NOMO-1 treated with DMSO at 0.1 percent for 48 hours (cell line): ENCODE results near the gene CA9.

Experiments
- DNase-seq: peaks from one replicate; lab custom pipeline; 2025; ENCODE audit not compliant: unreplicated experiment; lab: John Stamatoyannopoulos, UW

The CA9 gene

DNA sequence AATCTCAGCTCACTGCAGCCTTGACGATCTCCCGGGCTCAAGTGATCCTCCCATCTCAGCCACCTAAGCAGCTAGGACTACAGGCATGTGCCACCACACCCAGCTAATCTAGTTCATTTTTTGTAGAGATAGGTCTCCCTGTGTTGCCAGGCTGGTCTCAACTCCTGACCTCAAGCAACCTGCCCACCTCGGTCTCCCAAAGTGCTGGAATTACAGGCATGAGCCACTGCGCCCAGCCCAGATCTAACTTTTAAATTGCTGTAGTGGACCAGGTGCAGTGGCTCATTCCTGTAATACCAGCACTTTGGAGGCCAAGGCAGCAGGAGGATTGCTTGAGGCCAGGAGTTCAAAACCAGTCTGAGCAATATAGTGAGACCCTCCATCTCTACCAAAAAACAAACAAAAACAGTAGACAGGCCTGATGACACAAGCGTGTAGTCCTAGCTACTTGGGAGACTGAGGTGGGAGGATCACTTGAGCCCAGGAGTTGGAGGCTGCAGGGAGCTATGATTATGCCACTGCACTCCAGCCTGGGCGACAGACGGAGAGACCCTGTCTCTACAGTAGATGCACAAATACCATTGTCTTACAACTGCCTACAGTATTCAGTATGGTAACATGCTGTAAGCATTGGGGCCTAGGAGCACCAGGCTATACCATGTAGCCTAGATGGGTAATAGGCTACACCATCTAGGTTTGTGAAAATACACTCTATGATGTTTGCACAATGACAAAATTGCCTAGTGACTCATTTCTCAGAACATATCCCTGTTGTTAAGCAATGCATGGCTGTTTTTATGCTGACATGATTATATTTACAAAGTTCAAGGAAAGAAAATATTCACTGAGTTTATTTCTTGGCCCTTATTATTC lies 21.5 kb upstream of the CA9 start:
- peak; percentile 91 for DNase-seq

DNA sequence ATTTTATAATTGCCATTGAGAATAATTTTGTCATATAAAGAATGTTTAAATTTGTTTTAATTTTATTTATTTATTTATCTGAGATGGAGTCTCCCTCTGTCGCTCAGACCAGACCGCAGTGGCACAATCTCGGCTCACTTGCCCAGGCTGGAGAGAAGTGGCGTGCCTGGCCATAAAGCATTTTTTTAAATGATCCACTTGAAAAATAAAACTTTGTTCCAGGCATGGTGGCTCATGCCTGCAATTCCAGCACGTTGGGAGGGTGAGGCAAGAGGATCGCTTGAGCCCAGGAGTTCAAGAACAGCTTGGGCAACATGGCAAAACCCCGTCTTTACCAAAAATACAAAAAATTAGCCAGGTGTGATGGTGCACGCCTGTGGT lies 20.9 kb upstream of the CA9 start:
- DNase-seq, result peak; percentile 85

DNA sequence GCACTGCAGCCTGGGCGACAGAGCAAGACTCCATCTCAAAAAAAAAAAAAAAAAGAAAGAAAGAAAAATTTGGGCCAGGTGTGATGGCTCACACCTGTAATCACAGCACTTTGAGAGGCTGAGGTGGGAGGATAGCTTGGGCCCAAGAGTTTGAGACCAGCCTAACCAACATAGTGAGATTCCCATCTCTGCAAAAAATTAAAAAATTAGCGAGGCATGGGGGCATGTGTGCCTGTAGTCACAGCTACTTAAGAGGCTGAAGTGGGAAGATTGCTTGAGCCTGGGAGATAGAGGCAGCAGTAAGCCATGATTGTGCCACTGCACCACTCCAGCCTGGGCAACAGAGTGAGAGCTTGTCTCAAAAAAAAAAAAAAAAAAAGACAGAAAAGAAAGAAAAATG lies 20.1 kb upstream of the CA9 start:
- DNase-seq, result no peak

DNA sequence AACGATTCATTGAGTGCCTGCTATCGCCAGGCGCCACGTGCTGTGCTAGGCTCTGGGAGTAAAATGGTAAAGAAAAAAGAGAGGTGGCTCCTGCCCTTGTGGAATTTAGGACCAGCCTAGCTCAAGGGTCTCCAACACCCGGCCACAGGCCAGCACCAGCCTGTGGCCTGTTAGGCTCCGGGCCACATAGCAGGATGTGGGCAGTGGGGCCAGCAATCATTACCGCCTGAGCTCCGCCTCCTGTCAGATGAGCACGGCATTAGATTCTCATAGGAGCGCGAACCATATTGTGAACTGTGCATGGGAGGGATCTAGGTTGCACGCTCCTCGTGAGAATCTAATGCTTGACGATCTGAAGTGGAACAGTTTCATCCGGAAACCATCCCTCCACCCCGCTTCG lies 17.4 kb upstream of the CA9 start:
- no peak for DNase-seq

DNA sequence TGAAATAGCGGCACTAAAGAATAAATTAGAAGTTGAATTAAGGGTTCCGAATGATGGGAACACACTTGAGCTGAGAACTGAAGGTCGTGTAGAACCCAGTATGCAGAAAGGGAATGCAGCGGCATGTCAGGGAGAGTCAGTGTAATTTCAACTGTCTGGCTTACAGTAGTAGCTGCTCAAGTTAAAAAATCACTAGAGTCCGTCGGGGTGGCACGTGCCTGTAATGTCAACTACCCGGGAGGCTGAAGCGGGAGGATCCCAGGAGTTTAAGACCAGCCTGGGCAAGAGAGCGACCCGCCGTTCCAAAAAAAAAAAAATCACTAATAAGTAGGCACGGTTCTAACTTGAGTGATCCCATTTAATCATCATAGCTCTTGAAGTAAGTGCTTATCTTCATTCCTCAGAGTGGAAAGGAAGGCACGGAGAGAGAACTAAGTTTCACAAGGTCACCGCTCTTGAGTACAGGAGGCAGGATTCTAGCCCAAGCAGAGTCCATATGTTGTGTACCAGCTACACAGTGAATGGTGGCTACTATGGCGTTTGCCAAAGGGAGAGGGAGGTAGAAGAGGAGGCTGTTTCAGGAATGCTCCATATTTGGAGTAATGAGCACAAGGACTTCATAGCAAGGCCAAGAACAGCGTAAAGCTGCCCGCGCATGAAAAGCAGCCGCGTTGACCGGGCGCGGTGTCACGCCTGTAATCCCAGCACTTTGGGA lies 16.7 kb upstream of the CA9 start:
- no peak for DNase-seq

DNA sequence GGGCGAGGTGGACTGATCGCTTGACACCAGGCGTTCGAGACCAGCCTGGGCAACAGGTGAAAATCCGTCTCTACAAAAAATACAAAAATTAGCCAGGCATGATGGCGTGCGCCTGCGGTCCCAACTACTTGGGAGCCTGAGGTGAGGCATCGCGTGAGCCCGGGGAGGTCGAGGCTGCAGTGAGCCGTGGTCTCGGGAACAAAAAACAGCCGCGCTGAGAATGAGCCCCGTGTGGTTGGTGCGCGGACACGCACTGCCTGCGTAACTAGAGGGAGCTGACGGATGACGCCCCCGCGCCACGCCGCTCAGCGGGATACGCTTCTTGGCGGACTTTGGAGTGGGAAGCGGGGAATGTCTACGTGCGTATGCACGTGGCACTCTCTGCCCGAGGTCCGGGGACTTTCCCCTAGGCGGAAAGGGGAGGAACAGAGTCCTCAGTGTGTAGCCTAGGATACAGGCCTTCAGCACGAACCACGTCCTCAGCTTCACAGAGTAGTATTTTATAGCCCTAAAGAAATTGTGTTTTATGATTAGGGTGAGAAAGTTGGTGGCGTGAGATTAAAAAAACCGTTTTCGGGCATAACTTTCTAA lies 16.1 kb upstream of the CA9 start, which contains the start of gene RMRP:
Gene RMRP, minus strand, starts transcription at position 474 of the 591 bp plus-strand sequence.
- peak; percentile 100 for DNase-seq

DNA sequence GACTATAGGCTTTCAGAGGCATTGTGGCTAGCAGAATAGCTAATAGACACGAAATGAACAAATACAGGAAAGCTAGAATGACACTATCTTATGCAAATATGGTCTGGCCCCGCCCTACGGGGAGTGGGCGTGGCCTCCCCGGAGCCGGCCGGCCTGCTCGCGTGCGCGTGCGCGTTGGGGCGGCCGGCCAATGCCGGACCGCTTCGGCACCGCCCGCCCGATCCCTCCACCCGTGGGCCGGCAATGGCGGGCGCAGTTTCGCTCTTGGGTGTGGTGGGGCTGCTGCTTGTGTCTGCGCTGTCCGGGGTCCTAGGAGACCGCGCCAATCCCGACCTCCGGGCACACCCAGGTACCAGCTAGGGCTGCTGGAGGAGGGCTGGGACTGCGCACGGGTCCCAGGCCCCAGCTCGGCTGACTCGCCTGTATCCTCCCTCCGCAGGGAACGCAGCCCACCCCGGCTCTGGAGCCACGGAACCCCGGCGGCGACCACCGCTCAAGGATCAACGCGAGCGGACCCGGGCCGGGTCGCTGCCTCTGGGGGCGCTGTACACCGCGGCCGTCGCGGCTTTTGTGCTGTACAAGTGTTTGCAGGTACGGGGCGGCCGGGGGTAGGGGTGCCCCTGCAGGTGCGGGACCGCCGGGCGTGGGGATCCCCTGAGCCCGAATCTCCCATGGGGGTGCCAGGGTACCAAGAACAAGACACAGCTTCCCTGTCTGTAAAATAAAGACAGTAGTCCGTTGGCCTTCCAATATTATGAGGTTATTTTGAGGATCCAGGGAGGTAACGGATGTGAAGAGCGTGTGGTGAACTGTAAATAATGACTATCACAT lies 15.4 kb upstream of the CA9 start, which contains the start of gene CCDC107:
Gene CCDC107, plus strand, starts transcription at position 156 of the 831 bp plus-strand sequence. Its CDS starts 88 bp downstream, at position 244.
- peak; percentile 86 for DNase-seq

DNA sequence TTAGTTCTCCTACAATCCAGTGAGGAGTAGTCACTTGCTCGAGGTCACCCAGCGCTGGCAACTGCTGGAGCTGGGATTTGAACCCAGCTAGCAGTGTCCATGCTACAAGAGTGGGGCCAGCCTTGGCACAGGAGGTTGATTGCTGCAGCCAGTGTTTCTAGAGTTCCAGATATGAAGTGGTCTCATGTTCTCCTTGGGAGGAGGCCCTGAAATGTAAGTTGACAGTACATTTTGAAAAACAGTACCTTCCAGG lies 14.8 kb upstream of the CA9 start:
- peak; percentile 56 for DNase-seq

DNA sequence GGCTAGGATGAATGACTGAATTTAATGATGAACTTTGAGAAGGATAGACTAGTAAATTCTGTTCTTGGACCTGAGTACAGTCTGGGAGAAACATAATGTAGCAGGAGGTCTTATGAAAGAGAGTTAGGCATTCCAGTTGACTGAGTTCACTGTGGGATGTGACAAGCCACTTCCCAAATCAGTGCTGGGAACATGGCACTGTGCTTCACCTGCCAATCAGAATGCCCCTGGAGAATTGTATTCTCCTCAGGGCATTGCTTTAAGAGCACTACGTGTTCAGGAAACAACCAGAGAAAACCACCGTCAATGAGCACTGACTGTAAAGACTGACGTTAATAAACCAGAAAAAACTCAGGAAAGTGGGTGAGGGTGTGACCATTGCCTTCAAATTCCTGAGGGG lies 14.4 kb upstream of the CA9 start:
- no peak for DNase-seq

DNA sequence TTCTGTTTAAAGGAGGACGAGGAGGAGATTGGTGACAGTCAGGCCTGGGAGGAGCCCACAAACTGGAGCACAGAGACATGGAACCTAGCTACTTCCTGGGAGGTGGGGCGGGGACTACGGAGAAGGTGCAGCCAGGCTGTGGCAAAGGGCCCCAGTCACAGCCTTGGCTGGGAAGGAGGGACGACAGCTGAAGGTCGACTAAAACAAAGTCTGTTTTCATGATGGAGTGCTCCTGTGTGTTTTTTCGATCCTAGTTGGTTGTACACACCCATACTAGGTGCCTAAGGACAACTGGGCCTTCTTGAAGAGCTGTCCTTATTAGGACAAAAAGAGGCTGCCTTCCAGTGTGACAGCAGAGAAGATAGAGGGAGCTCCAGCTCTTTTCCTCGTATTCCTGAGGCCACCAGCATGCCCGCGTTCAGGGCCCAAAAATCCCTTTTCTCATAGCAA lies 12.7 kb upstream of the CA9 start:
- DNase-seq, result no peak

DNA sequence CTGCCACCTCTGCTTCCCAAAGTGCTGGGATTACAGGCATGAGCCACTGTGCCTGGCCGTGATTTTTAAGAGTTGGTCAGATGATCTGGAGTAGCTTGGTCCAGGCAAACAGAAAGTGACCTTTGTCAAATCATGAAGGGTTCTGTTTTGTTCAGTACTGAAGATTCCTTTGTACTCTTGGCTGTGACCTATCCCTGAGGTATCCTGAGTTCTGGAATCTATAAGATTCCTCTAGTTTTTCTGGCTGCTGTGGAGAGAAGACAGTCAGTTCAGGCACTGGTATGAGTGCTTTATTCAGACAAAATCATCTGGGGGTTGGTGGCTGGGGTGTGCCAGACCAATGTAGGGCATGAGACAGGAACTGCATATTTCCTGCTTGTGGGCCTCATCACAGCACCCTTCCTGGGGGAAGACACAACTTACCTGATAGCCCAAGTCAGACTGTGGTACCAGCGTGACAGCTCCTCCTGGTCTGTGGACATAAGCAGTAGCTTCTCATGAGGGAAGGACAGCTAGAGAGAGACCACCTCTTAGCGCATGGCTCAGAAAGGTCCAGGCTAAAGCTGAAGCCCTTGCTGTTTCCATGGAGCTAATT lies 11.9 kb upstream of the CA9 start:
- no peak for DNase-seq

DNA sequence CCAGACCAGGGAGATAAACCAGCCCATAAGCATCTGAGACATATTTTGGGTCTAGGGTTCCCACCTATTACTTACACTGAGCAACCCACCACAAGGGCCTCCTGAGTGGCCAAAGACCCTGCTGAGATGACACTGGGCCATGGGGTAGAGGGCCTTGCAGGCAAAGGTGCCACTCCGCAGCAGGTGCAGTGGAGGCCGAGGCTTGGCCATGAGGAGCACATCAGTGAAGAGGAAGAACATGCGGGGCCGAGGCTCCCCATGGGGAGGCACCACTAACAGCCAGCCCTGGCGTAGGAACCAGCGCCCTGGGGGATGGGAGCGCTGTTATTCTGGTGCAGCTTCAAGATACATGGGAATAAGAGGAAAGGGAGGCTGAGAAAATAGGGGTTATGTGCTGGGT lies 11.3 kb upstream of the CA9 start:
- DNase-seq, result no peak

DNA sequence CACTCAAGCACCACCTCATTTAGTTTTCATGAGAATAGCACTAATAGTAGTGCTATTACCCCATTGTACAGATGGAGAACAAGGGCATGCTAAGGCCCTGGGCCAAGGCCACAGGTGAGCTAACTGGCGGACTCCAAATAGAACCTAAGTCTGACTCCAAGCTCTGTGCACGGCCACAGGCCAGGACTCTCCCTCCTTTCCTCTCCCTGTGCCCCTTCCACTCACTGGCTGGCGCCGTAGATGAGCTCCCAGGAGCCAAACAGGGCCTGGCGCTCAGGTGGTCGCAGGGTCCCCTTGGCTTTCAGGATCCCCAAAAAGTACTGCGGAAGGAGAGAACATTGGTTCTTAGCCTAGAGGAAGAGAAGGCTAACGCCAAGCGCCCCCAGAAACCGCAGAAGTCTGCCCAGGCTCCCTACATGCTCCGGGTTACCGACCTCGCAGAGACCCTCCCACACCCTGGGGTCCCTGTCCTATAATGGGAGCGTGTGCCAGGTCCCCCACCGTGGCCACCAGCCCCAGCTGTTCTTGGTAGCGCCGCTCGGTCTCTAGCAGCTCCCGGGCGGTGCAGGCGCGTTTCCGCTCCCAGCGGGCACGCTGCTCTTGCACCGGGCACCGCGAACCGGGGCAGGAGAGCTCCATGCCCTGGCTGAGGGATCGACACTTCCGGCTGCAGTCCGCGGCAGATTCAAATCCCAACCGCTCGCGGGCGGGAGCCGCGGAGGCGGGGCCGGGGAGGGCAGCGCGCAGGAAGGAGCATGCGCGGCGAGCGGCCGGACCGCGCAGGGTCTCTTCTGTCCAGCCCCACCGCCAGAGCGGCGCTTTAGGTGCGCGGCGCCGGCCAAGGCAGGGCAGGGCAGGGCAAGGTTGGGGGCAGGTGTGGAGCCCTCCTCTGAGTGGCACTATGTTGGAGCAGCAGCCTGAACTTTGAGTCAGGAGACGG lies 8.9 kb upstream of the CA9 start, which contains the start of gene ARHGEF39:
Gene ARHGEF39, minus strand, starts transcription at position 665 of the 940 bp plus-strand sequence. Its CDS starts 26 bp downstream, at position 639.
- DNase-seq, result peak; percentile 81

DNA sequence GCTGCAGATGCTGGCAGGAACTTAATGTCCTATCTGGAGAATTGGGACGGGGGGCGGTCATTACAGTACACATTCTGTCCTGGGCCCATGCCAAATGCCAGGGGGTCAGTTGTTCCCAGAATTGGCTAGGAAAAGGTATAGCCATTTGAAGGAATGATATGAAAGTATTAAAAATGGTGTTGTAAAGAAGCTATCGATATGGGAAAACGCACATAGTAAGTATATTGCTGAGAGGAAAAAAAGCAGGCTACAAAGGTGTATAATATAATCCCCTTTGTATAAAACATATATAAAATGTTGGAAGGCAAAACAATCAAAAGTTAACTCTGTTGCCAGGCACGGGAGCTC lies 8.3 kb upstream of the CA9 start:
- no peak for DNase-seq

DNA sequence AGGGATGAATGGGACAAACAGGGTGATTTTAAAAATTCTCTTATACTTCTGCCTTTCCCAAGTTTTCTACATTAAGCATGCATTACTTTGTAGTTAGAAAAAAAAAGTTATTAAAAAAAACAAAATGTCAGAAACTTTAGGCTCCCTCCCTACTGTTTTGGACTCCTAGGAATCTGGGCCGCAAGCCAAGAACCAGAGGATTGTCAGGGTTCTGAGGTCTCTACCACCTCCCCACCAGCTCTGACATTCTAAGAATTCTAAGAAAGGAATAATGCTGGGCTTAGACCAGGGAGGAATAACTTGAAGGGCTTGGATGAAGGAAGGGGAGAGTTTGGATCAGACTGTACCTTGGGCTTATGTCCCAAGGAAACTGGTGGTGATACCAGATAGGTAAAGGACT lies 7.7 kb upstream of the CA9 start:
- DNase-seq, result no peak

DNA sequence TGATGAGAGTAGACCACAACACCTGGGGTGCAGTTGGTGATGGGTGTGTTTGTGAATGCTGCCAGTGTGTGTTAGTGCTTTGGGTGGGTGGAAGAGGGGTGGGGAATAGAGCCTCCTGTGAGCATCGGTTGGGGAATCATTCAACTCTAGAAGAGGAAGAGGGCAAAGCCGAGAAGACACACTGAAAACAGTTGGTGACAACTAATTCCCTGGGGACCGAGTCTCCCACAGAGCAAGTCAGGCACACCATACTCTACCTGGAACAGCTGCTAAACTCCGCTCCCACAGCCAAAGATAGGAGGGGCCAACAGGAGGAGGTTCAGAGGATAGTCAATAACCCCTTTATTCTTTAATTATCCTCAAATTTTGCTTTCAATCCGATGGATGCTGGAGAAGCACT lies 7.2 kb upstream of the CA9 start:
- DNase-seq, result no peak

DNA sequence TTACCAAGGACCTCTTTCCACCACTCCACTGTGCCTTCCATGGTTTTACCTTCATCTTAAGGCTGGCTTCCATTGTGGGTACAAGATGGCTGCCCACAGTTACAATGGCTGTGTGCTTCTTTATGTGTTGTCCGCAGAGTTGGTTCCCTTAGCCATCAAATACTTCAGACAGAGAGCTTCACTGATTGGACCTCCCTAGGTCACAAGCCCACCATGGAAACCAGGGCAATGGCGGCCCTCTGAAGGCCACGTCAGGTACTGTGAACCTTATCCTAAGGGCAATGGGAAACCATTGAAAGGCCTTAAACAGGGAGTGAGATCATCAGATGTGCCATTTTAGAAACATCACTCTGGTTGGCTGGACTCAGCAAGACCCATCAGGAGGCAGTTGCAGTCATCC lies 5.8 kb upstream of the CA9 start:
- no peak for DNase-seq

DNA sequence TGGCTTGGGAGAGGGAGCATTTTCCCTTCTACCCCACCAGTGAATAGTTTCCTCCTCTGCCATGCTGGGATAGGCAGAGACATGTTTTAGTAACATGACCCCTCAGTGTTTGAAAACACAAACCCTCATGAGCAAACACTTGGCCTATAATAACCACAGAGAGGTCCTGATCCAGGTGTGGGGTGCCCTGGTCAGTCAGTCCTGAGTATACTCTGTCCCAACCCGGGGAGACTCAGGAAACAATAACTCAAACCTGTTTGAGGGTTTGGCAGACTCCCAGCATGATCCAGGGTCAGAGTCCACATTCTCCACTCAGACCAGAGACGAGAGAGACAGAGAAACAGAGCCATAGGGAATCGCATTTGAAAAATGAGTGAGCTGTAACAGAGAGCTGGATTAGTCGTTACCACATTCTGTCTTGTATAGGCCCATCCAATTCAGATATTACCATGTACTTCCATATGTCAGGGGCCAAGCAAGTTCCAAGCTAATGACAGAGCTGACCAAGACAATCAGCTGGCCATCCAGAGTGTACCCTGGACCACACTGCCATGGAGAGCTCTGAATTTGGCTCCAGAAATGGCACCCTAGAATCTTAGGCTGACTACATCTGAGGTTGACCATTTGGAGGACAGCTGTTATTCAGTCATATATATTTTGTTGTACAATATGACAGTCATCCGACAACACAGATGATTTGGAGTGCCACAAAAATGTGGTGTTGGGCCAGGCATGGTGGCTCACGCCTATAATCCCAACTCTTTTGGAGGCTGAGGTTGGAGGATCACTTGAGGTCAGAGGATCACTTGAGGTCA lies 4.2 kb upstream of the CA9 start:
- DNase-seq, result no peak

DNA sequence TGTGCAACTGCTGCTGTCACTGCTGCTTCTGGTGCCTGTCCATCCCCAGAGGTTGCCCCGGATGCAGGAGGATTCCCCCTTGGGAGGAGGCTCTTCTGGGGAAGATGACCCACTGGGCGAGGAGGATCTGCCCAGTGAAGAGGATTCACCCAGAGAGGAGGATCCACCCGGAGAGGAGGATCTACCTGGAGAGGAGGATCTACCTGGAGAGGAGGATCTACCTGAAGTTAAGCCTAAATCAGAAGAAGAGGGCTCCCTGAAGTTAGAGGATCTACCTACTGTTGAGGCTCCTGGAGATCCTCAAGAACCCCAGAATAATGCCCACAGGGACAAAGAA lies 265 bp downstream of the CA9 start:
- no peak for DNase-seq
